Stimulated activated naive CD8-positive, alpha-beta T cell treated with anti-CD3 and anti-CD28 coated beads, Interleukin-15, Interleukin-2, amounts not matched to agents 100 U/mL and 50 U/mL, for 24 hours (primary cell): ENCODE results near the gene PFDN5.
A peak's percentile ranks its signal among the peaks of the same experiment; 100 is the strongest.

Source experiments
- ATAC-seq: fragments of 150-1000 bp; cut with Tn5 transposase; one replicate; pipeline ENCODE4 v1.10.0; 2021
- DNase-seq: peaks from one replicate; pipeline ENCODE4 v3.0.0; 2021

Gene PFDN5

DNA sequence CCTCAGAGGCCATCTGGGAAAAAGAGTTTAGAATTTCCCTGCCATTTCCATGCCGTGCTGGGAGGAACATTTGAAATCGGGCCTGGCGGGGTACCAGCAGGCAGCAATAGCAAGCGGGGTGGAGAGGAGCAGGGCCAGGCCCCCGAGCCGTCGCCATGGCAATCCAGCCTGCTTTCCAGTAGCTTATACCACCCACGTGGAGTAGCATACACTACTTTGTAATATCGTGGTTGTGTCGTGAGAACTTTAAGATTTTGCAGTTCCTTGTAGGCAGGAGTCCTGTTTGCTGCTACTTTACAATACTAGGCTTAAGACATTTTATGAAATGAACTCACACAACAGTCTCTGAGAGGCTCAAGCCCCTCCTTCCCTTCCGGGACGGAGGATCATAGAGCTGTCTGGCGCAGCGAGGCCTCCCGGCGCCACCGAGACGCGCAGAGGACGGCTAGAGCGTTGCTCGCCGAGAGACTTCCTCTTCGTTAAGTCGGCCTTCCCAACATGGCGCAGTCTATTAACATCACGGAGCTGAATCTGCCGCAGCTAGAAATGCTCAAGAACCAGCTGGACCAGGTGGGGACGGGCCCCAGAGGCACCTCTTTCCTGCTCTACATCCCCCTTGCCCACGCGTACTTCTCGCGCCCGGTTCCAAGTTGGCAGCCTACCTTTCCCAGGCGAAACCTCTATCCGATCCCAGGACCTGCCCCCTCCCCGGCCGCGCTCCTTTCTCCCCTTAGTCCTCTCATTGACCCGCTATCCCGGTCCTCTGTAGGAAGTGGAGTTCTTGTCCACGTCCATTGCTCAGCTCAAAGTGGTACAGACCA, at the start of gene PFDN5:
Gene PFDN5 (plus strand): TSS at position 473 of the 821 bp plus-strand sequence. CDS start 26 bp downstream, at position 499.
- ATAC-seq (peak; percentile 90), DNase-seq (peak; percentile 87)

DNA sequence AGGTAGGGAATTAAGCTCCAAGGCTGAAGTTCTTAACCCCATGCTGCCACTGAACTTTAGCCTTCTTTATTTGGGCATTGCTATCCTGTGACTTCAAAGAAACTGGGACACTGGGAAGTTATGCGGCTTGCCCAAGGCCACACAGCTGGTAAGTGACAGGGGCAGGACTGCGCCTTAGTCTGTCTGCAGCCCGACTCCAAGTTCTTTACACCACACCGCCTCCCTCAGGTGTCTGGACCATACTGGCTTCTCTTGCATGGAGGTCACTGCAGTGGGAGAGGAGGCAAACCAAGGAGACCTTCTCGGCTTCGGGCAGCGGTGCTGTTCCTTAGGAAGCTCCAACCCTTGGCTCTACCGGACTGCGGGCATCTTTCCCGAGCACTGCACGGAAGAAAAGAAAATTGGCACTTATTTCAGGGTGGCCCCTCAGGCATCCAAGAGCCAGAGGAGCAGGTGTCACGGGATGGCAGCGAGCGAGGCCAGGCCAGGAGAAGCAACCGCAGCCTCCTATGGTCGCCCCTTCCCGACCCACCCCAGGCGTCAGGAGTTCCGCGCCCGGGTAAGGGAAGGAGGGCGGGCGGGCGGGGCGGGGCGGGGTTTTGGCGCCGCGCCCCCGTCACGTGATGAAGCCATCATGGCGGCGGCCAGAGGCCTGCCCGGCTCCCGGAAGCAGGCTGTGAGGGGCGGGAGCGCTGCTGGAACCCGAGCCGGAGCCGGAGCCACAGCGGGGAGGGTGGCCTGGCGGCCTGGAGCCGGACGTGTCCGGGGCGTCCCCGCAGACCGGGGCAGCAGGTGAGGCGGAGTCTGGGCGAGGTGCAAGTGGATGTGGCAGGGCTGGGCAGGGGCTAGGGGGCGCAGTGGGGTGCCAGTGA, 43.6 kb upstream of the PFDN5 start:
- ATAC-seq (peak; percentile 84), DNase-seq (peak; percentile 80)

DNA sequence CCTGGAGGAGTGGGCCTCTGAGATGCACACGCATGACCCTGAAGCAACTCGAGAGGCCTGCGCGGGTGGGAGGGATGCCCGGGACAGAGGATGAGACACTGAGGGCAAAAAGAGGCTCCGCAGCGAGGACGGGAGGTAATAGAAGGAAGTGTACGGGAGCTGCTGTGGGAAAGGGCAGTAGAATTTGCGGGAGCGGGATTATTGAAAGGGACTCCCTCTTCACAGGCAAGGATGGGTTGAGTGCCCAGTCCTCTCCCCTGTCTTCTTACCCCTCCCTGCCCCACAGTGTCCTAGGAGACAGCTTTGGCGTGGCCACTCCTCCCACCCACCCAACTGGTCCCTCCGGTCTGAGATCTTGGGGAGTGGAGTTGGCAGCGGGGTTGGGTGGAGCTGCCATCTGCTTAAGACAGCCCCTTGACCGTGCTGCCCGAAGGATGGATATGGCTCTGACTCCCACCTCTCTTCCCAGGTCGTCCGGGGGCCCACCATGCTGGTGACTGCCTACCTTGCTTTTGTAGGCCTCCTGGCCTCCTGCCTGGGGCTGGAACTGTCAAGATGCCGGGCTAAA, 42.9 kb upstream of the PFDN5 start:
- ATAC-seq: peak; percentile 22
- no peak for DNase-seq

DNA sequence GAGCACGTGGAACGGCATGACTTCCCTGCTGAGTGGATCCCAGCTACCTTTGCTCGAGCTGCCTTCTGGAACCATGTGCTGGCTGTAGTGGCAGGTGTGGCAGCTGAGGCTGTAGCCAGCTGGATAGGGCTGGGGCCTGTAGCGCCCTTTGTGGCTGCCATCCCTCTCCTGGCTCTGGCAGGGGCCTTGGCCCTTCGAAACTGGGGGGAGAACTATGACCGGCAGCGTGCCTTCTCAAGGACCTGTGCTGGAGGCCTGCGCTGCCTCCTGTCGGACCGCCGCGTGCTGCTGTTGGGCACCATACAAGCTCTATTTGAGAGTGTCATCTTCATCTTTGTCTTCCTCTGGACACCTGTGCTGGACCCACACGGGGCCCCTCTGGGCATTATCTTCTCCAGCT, 42.0 kb upstream of the PFDN5 start:
- DNase-seq (no peak), ATAC-seq (no peak)

DNA sequence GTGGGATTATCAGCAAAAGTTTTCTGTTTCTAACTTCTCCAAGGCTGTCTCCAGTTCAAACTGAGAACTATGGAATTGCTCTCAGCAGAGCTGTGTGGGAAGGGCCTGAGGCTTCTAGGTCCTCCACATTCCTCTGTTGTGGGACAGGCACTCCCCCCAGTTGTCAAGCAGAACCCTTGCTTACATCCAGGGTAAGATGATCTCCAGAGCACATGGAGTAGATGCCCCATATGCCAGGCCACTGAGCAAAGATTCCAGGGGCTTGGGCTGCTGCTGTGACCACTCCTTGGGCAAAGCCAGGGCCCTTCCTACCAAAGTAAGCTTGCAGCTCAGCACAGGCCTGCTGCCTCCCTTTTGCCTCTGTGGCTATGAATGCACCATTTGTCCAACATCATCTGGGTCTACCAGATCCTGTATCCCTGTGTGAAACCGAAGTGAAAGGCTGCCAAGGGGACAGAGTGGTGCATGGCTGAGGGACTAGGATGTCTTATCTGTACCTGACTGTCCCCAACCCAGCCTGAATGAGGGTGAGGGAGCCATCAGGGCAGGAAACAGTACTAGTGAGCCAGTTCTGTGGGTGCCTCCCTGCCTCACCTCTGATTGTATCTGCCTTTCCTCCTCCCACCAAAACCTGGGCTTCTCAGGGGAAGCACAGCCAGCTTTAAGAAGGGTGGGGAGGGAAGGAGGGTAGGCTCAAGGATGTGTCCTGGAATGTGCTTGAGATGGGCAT, 40.4 kb upstream of the PFDN5 start:
- ATAC-seq (no peak), DNase-seq (no peak)

DNA sequence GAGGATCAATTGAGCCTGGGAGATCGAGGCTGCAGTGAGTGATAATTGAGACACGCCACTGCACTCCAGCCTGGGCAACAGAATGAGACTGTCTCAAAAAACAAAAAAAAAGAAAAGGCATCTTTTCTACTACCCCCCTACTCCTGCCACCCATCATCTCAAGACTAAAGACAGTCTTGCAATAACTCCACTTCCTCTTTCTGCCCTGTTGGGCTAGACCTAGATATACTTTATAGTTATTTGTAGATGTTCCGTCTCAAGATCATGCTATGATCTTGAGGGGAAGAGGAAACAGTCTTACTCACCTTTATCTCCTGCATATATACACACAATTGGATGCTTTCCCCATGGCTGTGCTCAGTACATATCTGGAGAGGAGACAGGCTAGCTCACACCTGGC, 39.3 kb upstream of the PFDN5 start:
- DNase-seq: no peak
- ATAC-seq: no peak

DNA sequence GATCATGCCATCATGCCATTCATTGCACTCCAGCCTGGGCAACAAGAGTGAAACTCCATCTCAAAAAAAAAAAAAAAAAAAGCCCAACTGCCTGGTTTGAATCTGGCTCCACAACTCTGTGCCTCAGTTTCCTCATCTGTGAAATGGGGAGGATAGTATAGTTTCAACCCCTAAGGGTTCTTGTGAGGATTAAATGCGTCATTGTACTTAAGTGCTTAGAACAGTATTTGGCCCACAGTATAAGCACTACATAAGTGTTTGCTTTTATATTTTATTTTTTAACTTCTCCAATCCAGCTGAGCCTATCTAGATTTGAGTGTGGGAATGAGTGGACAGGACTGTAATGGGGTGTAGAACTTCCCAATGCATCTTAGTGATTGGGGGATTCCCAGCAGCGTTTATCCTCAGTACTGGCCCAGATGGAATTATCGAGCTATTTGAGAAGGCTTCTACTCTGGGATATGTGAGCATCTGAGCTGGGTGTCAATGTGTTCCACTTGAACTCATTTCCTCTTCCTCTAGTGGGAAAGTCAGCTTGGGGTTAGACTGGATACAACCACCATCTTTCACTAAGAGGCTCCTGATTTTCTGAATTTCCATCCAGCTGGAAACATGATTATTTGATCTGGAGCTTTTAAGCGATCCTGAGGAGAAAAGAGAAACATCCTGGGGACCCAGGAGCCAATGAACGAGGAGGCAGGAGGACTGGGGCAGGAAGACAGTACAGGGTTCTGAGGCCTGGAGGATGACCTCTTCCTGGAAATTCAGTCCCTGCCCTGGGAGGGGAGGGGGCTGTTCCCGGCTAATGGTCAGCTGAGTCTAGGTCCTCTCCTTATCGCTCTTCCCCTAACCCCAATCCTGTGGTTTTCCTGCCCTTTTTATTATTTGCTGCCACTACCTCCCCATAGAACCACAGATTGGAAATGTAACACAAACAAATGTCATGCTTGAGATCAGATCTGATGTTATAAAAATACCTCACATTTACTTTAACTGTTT, 36.5 kb upstream of the PFDN5 start:
- ATAC-seq (no peak), DNase-seq (no peak)

DNA sequence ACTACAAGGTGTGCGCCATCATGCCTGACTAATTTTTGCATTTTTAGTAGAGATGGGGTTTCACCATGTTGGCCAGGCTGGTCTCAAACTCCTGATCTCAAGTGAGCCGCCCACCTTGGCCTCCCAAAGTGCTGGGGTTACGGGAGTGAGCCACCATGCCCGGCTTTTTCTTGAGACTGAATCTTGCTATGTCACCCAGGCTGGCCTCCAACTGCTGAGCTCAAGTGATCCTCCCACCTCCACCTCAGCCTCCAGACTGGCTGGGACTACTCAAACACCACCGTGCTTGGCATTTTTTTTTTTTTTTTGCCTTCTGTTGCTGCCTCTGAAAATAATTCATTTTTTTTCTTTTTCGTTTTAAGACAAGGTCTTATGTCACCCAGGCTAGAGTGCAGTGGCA, 35.5 kb upstream of the PFDN5 start:
- no peak for DNase-seq
- no peak for ATAC-seq

DNA sequence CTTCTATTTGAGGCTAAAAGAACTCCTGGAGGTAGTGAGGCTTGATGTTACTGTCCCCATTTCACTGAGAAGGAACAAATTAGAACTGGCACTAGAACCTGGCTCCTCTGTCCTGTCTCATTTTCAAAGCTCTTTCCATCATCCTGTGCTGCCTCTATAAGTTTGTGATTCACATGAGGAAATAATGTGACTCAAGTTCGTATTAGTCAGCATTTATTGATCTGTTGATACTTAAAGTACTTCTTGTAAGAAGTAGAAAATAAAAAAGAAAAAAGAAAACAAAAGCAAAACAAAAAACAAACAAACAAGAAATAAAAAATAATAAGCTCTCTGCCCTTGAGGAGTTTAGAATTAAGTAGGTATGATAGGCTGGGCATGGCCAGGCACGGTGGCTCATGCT, 29.6 kb upstream of the PFDN5 start:
- DNase-seq: no peak
- no peak for ATAC-seq

DNA sequence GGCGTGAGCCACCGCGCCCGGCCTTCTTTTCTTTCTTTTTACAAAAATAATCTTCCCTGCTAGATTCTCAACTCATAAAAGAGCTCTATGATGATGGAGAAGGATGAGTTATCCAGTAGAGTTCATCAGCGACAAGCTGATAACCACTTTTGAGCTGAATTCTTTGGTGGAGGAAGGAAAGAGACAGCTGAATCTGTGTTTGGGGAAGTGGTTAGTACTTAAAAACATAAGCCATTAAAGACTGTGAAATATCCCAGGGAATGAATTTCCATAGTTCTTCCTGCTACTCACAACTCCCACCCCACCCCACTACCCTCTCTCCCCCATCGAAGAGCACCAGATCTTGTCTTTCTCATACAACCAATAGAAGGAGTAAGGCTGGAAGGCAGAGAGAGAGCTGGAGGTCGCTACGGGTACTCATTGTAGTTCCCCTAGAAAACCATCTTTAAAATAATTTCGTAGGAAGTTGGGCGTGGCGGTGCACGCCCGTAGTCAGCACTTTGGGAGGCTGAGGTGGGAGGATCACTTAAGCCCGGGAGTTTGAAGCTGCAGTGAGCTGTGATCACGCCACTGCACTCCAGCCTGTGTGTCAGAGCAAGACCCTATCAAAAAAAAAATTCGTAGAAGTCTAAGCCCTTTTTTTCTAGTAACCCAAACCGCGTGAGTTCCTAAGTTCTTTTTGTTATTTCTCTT, 27.9 kb upstream of the PFDN5 start:
- DNase-seq: peak; percentile 49
- ATAC-seq: peak; percentile 37

DNA sequence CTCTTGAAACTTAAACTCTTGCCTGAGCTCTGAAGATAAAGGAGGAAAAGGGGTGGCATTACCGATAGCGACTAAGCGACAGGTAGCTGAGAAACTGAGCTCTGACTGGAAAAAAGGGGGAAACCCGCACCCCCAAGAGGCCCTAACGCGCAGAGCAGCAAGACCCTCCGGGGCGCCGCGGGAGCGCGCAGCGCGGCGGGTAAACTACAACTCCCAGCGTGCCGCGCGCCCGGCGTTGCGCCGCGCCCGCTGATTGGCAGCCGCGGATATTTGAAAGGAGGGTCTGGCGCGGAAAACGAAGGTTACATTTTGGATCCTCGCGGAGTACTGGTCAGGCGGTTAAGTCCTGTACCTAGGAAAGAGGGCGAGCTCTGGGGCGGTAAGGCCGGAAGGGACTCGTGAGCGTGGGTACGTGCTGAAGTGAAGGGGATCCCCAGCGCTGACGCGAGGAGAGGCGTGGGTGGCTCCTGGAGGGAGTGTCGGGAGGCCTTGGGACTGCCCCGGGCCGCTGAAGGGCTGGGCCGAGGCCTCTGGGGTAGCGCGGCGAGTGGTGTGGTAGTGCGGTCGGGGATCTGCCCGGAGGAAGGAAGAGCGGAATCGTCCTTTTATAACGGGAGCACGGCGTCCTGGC, 27.2 kb upstream of the PFDN5 start, which contains the start of gene ESPL1:
Gene ESPL1 (plus strand): TSS at position 301 of the 631 bp plus-strand sequence. CDS start 468 bp downstream, outside the sequence.
- peak; percentile 93 for DNase-seq
- ATAC-seq: peak; percentile 90

DNA sequence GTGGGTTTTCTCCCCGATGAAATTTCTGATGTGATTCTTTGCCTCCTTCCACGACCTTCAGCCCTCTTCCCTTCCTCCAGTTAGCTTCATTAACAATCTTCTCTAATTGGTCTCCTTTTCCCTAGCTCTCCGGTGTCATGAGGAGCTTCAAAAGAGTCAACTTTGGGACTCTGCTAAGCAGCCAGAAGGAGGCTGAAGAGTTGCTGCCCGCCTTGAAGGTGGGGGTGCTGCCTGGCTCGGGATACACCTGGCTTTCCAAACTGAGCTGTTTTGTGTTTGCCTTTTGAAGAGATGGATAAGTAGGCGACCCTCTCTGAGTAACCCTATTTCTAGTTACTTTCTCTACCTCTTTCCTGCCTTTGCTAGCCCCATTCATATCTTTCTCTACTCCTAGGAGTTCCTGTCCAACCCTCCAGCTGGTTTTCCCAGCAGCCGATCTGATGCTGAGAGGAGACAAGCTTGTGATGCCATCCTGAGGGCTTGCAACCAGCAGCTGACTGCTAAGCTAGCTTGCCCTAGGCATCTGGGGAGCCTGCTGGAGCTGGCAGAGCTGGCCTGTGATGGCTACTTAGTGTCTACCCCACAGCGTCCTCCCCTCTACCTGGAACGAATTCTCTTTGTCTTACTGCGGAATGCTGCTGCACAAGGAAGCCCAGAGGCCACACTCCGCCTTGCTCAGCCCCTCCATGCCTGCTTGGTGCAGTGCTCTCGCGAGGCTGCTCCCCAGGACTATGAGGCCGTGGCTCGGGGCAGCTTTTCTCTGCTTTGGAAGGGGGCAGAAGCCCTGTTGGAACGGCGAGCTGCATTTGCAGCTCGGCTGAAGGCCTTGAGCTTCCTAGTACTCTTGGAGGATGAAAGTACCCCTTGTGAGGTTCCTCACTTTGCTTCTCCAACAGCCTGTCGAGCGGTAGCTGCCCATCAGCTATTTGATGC, 26.4 kb upstream of the PFDN5 start:
- DNase-seq (no peak), ATAC-seq (no peak)

DNA sequence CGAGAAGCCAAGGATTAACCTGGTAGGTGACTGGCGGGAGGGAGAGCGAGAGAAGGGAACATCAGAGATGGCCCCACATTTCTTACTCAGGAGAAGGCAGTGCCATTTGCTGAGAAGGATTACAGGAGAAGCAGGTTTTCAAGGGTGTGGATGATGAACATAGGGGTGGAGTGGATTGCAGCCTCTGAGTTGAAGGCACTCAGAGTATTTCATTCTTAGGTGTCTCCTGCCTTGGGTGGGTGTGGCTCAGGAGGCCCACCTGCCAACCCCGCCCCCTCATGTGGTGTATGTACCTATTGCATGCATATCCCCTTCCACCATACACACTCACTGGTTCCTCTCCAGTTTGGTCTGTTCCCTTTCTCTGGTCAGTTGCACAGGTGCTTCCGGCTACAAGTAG, 20.9 kb upstream of the PFDN5 start:
- DNase-seq (no peak), ATAC-seq (no peak)

DNA sequence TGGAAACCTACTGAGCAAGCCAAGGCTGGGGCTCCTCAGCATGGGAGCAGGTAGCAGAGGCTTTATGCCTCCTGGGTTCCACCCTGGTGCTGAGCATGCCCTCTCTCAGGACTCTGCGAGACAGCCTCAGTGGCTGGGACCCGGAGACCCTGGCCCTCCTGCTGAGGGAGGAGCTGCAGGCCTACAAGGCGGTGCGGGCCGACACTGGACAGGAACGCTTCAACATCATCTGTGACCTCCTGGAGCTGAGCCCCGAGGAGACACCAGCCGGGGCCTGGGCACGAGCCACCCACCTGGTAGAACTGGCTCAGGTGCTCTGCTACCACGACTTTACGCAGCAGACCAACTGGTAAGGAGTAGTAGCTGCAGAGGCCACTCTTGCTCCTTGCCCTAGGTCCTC, 18.8 kb upstream of the PFDN5 start:
- ATAC-seq (no peak), DNase-seq (no peak)

DNA sequence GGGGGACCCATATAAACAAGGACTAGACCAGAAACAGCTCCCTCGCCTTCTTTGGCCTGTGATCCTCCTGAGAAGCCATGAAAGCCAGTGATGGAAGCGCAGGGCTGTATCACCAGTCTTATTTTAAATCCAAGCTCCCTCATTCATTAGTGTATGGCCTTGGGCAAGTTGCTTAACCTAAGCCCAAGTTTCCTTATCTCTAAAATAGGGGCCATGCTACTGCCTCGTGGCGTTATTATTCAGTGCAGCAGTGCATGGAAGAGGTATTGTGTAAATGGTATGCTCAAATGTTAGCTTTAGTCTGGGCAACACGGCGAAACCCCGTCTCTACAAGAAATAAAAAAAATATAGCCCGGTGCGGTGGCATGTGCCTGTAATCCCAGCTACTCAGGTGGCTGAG, 17.4 kb upstream of the PFDN5 start:
- DNase-seq: no peak
- ATAC-seq: no peak

DNA sequence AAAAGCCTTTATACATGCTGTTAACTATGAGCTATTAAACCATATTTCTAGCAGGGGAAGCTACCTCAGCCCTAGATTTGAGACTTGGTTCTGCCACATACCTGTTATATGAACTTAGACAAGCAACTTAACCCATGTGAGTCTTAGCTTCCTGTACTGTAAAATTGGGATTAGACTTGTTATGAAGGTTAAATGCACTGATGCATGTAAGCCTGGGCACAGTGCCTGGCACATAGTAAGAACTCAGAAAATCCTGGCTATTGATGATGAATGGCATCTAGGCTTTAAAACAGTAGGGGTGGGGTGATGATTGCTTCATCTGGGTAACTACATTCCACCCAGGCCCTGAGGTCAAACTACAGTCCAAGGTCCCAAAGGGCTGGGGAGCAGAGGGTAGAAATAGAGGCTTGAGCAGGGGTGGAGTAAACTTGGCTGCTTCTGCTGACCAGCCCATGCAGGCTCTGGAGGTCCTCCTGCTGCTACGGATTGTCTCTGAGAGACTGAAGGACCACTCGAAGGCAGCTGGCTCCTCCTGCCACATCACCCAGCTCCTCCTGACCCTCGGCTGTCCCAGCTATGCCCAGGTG, 16.0 kb upstream of the PFDN5 start:
- DNase-seq (no peak), ATAC-seq (no peak)

DNA sequence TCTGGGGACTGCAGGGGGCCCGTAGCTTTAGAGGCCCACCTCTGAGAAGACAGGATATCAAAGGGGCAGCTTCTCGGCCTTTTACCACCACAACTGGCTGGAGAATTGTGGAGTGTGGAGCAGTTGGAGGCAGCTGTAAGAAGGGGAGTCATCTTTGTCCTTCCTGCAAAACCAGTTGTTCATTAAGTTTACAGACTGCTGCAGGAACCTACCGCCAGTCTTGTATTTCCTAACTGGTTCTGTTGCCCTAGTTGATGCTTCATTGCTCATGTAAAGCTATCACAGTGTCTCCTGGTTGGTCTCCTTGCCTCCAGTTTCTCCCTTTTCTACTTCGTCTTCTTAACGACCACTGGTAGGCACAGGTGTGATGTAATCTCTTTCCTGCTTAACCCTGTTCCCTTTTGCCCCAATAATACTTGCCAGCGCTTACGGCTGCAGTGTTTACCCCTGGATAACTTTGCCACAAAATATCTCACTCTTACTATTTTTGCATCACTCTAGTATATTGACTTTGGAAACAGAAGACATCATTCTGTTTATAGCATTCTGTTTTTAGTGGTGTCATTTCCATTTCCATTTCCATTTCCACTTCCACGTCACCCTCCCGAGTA, 15.3 kb upstream of the PFDN5 start:
- no peak for DNase-seq
- no peak for ATAC-seq

DNA sequence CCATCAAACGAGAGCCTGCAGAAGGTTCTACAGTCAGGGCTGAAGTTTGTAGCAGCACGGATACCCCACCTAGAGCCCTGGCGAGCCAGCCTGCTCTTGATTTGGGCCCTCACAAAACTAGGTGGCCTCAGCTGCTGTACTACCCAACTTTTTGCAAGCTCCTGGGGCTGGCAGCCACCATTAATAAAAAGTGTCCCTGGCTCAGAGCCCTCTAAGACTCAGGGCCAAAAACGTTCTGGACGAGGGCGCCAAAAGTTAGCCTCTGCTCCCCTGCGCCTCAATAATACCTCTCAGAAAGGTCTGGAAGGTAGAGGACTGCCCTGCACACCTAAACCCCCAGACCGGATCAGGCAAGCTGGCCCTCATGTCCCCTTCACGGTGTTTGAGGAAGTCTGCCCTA, 8.9 kb upstream of the PFDN5 start:
- DNase-seq (no peak), ATAC-seq (no peak)
